T-helper 1 cell (primary cell): ENCODE data around the gene R3HDM2.

Experiments used
- DNase-seq, 5 donors: peaks; one replicate each; pipeline ENCODE4 v3.0.0-alpha.2; 2012 to 2020

Gene R3HDM2

GRCh38 chr12:57225680-57226210 is 205.1 kb downstream of the R3HDM2 start:
- DNase-seq: no peak

DNA sequence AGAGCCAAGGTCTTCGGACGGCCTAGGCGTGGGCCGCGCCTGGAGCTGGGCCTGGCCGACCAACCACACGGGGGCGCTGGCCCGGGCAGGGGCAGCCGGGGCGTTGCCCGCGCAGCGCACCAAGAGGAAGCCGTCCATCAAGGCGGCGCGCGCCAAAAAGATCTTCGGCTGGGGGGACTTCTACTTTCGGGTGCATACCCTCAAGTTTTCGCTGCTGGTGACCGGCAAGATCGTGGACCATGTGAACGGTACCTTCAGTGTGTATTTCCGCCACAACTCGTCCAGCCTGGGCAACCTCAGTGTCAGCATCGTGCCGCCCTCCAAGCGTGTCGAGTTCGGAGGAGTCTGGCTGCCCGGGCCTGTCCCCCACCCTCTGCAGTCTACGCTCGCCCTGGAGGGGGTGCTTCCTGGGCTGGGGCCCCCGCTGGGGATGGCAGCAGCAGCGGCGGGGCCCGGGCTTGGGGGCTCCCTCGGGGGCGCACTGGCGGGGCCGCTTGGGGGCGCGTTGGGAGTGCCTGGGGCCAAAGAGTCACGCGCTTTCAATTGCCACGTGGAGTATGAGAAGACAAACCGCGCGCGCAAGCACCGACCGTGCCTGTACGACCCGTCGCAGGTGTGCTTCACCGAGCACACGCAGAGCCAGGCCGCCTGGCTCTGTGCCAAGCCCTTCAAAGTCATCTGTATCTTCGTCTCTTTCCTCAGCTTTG is 205.7 kb downstream of the R3HDM2 start:
- peak in 4 of 5 donors; percentile 37 to 76 (median 70) for DNase-seq

GRCh38 chr12:57224278-57224972 is 206.4 kb downstream of the R3HDM2 start:
- no peak for DNase-seq

GRCh38 chr12:57223191-57224165 is 207.4 kb downstream of the R3HDM2 start:
- no peak for DNase-seq

- no peak for DNase-seq
These were observed 208.3 kb downstream of the R3HDM2 start for GRCh38 chr12:57222286-57223190.

GRCh38 chr12:57221169-57221917 is 209.5 kb downstream of the R3HDM2 start:
- DNase-seq: no peak

DNA sequence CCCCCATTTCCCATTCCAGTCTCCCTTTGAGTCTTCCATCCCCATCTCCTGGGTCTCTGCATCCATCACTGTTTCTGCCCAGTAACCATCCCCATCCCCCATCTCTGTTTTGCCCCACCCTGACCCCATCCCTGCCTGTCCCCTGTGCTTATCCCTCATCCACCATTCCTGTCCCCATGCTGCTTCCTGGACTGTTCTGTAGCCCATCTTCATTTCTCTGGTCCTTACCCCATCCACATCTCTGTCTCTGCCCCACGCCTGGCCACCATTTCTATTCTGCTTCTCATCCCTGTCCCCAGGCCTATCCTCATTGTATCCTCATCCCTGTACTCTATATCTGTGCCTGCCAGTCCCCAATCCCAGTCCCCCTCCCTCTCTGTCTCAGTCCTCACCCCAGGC is 210.1 kb downstream of the R3HDM2 start:
- no peak for DNase-seq

DNA sequence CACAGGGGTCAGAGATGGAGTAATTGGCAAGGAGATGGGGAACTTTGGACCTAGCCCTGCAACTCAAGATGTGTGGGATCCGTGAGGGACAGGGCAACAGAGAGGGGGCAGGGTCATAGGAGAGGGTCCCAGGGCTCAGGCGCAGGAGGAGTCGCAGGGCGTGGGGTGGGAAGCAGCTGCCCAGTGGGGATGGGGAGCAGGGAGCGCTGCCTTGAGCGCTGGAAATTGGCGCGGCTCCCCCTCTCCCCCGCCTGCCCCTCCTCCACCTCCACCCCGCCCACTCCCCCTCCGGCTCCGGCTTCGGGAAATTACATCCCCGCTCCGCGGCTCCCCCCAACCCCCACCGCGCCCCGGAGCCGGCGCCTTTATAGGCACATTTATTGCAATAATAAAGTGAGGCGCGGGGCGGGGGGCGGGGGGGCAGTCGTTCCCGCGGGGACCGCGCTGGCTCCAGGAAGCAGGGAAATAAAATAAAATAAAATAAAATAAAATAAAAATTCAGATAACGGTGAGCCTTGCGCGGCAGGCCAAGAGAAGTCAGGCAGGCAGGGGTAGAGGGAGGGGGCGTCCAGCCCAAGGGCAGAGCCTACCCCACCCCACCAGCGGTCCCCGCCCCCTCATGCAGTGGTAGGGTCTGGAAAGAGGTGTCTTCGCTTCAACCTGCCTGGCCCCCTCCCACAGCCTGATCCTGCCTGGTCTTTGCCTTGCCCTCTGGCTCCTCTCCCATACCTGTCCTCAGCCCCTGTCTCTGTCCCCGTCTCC is 210.7 kb downstream of the R3HDM2 start:
- no peak for DNase-seq

GRCh38 chr12:57219205-57219992 is 211.4 kb downstream of the R3HDM2 start:
- no peak for DNase-seq

DNA sequence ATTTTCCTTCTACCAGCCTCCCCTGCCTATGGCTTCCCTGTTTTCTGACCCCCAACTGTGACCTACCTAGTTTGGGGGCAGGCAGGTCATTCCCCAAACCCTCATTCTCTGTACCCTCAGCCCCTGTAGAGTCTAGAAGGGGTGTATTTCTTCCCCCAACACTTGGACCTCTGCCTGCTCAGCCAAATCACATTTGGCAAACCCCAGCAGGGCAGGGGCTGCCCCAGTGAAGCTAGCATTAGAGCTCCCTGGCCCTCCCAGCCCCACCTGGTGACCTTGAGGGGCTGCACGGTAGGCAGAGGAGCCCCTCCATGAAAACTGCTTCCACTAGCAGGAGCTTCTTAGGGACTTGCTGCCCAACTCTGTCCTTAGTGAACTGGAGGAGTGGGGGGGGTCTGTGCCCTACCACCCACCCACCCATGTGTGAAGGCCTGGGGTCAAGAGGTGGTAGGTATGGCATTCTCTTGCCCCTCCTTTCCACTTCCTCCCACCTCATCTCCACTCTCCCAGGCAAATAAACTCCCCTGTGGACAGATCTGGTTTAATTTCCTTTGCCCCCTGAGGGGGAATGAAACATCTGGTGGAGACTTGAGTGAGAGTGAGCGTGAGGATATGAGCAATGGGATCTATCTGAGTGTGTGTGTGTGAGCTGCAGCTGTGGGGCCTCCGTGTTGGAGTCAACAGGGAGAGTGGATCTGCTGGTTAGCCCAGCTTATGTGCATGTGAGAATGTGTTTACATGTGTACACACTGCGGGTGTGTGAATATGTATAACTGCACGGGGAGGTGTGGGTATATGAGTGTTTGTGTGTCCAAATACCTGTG is 212.6 kb downstream of the R3HDM2 start:
- no peak for DNase-seq

GRCh38 chr12:57216921-57217879 is 213.6 kb downstream of the R3HDM2 start:
- DNase-seq: peak in 1 of 5 donors; percentile 30

GRCh38 chr12:57216014-57216911 is 214.6 kb downstream of the R3HDM2 start, which contains the start of gene NXPH4:
NXPH4 (plus strand) TSS chr12:57216794; CDS start chr12:57216970, 176 bp downstream.
- DNase-seq: peak in 4 of 5 donors; percentile 34 to 65 (median 44)

DNA sequence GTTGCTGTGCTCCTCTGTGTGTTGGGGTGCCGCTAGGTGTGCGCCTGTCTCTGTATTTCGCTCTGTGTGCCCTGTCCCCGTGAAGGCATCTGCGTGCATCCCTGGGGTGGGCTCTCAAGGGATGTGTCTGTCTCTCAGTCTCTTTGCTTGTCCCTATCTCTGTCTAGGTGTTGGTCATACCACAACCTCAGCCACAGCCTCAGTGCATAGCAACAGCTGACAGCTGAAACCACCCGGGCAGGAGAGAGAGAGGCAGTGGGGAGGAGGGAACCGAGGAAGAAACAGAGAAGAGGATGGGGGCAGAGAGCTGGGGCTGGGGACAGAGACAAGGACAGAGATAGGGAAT is 215.2 kb downstream of the R3HDM2 start:
- peak in 1 of 5 donors; percentile 60 for DNase-seq

GRCh38 chr12:57215065-57215464 is 215.8 kb downstream of the R3HDM2 start:
- DNase-seq: no peak

DNA sequence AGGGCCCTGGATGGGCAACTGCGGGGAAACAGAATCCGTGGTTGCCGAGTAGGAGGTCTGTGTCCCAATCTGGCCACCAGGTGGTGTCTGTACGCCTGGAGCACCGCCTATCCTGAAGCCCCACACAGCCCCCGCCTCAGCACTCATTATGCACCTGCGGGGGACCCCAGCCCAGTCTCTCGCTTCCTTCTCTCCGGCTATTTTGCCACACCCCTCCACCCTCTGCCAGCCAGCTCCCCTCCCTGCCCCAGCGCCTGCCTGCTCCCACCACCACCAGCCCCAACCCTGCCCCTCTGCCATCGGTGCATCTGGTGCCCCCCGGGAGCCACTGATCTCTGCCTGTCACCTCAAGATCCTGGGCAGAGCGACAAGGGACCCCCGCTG is 216.5 kb downstream of the R3HDM2 start:
- peak; percentile 37 to 67 (median 54) for DNase-seq

GRCh38 chr12:57213763-57214397 is 217.0 kb downstream of the R3HDM2 start:
- no peak for DNase-seq
